PFSK-1 (cell line): ENCODE results near the gene TFRC.

Source experiments
- FOXP2 ChIP-seq: optimal IDR thresholded peaks from 2 replicates; pipeline ENCODE3; 2011; ENCODE audit warnings: borderline replicate concordance, control low read depth, inconsistent platforms; ENCODE audit not compliant: insufficient read depth; ENCODE audit errors: extremely low read length, extremely low read depth
- POLR2AphosphoS5 ChIP-seq: IDR thresholded peaks from 2 replicates; pipeline ENCODE4 v1.6.1; 2012; ENCODE audit warnings: low read depth, mild to moderate bottlenecking, control low read depth, low read length, moderate library complexity
- REST ChIP-seq, 2 experiments: IDR thresholded peaks; 2 replicates each; pipeline versions ENCODE4 v1.6.1 to v1.8.0; 2011 to 2012; ENCODE audit warnings: low read depth in 2 of 2, low read length in 2 of 2, control low read depth in 1 of 2, inconsistent platforms in 1 of 2, mild to moderate bottlenecking in 1 of 2, moderate library complexity in 1 of 2; ENCODE audit not compliant: insufficient read depth in 1 of 2
- SIN3A ChIP-seq: IDR thresholded peaks from 2 replicates; pipeline ENCODE4 v1.6.1; 2012; ENCODE audit warnings: mild to moderate bottlenecking, low read length, moderate library complexity, borderline replicate concordance; ENCODE audit not compliant: insufficient read depth
- TAF1 ChIP-seq: IDR thresholded peaks from 2 replicates; pipeline ENCODE4 v1.6.1; 2012; ENCODE audit warnings: low read length, control low read depth, borderline replicate concordance; ENCODE audit not compliant: insufficient read depth

TFRC gene

GRCh38 chr3:196075013-196075412 is 6.9 kb downstream of the TFRC start:
- TF ChIP-seq TAF1, result no peak
- TF ChIP-seq POLR2AphosphoS5, result no peak
- no peak for TF ChIP-seq SIN3A
- no peak for TF ChIP-seq FOXP2
- TF ChIP-seq REST (IDR thresholded peaks at IDR 0.05; ENCODE audit: insufficient read depth in 1 of 2, low read depth in 2 of 2, low read length in 2 of 2), result no peak

- TF ChIP-seq SIN3A (no peak), TAF1 (no peak), FOXP2 (no peak), REST (IDR thresholded peaks at IDR 0.05; ENCODE audit: insufficient read depth in 1 of 2, low read depth in 2 of 2, low read length in 2 of 2) (no peak), POLR2AphosphoS5 (no peak)
Measured at GRCh38 chr3:196073255-196073753, 8.6 kb downstream of the TFRC start.

GRCh38 chr3:196072313-196072712 is 9.6 kb downstream of the TFRC start:
- TF ChIP-seq TAF1 (no peak), REST (IDR thresholded peaks at IDR 0.05; ENCODE audit: insufficient read depth in 1 of 2, low read depth in 2 of 2, low read length in 2 of 2) (no peak), FOXP2 (no peak), SIN3A (no peak), POLR2AphosphoS5 (no peak)

- TF ChIP-seq SIN3A, result no peak
- TF ChIP-seq TAF1, result no peak
- no peak for TF ChIP-seq REST (IDR thresholded peaks at IDR 0.05; ENCODE audit: insufficient read depth in 1 of 2, low read depth in 2 of 2, low read length in 2 of 2)
- TF ChIP-seq FOXP2, result no peak
- TF ChIP-seq POLR2AphosphoS5, result no peak
Measured at GRCh38 chr3:196067439-196067838, 14.5 kb downstream of the TFRC start.

- TF ChIP-seq TAF1 (no peak), SIN3A (no peak), REST (IDR thresholded peaks at IDR 0.05; ENCODE audit: insufficient read depth in 1 of 2, low read depth in 2 of 2, low read length in 2 of 2) (no peak), POLR2AphosphoS5 (no peak), FOXP2 (no peak)
Measured at GRCh38 chr3:196063971-196064370, 17.9 kb downstream of the TFRC start.
